22Rv1 (cell line): ENCODE results near the gene CHD8.

ENCODE experiments used
- ZFX ChIP-seq: fragments of 450-650 bp; IDR thresholded peaks from 2 replicates; pipeline ENCODE4 v1.6.1; 2017; ENCODE audit warnings: antibody characterized with exemption, borderline replicate concordance
- TF ChIP-seq, protein P1 (sequence below): fragments of 450-650 bp; IDR thresholded peaks from 2 replicates; pipeline ENCODE4 v1.5.1; 2017; ENCODE audit warnings: mild to moderate bottlenecking

DNA sequence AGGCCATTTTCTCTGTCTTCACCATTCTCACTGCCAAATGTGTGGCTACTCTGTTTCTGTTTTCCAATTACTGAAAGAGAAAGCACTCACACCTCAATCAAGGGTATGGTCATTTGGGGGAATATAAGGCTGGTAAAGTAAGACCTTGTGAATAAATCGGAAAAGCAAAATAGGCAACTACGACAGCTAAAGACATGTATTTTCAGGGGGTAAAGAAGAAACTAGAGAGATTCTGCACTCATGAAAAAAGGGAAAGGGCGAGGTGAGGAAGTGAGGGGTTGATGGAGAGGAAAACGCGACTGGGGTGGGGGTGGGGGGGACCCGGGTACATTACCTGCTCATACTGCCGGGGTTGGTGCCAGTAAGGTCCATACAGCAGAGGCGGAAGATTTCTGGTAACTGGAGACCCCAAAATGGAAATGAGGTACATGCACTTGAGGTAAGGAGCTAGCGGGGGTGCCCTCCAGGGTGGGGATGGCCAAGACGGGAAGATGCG lies 19.3 kb downstream of the CHD8 start:
- TF ChIP-seq, protein P1, sequence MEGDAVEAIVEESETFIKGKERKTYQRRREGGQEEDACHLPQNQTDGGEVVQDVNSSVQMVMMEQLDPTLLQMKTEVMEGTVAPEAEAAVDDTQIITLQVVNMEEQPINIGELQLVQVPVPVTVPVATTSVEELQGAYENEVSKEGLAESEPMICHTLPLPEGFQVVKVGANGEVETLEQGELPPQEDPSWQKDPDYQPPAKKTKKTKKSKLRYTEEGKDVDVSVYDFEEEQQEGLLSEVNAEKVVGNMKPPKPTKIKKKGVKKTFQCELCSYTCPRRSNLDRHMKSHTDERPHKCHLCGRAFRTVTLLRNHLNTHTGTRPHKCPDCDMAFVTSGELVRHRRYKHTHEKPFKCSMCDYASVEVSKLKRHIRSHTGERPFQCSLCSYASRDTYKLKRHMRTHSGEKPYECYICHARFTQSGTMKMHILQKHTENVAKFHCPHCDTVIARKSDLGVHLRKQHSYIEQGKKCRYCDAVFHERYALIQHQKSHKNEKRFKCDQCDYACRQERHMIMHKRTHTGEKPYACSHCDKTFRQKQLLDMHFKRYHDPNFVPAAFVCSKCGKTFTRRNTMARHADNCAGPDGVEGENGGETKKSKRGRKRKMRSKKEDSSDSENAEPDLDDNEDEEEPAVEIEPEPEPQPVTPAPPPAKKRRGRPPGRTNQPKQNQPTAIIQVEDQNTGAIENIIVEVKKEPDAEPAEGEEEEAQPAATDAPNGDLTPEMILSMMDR, result no peak
- no peak for TF ChIP-seq ZFX
